Esophagus mucosa (tissue), 1 donor: ENCODE results near the gene MGMT. TPM values are rescaled to one million over a fixed set of nuclear protein-coding genes. Genes with fewer than 3 reads are reported as not detected.
A peak's percentile ranks its signal among the peaks of the same experiment; 100 is the strongest.

Source experiments
- ATAC-seq: fragments of 200-7000 bp; cut with Tn5 transposase; one replicate; pipeline ENCODE4 v1.9.1; 2020
- total RNA-seq: library from RNA; stranded (reverse); gene quantifications from one replicate; pipeline ENCODE4 v1.2.4, GENCODE V29; 2023
- donor health status: DM: yes; HTN: yes; CAD: no.

The MGMT gene
- total RNA-seq, 1 donor from 2014 or later, result 16.5 TPM

DNA sequence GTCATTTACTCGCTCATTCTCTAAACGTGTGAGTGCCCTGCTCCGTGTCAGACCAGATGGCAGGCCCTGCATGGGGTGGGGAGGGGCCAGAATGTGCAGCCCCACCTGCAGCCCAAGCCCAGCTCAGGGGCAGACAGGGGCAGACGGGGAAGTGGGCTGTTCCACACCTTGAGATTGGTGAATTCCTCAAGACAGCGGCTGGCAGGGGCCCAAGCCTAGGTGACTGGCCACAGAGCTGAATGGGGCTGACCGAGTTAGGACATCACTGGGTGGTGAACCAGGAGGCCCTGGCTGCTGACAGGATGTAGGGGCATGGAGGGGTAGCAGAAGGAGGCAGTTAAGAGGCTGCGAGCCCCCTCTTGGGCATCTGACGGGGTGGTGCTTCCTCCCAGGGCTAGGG, 79.1 kb downstream of the MGMT start:
- ATAC-seq, result no peak

DNA sequence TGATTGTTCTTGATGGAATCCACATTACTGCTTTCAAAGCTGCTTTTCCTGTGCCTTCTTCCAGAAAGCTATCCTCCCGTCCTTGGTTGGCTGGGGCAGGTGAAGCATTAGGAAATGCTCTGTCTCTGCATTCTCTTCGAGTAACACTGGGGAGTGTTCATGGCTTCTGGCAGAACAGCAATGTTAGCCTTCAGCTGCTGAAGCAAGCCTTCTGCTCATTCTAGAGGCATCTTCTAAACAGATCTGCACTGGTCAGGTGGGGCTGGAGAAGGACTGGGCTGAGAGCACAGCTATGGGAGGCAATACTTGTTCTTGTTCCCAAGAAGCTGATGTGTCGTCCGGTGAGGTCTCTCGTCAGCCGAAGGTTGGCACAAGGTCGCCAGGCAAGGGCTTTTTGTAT, 80.6 kb downstream of the MGMT start:
- no peak for ATAC-seq

DNA sequence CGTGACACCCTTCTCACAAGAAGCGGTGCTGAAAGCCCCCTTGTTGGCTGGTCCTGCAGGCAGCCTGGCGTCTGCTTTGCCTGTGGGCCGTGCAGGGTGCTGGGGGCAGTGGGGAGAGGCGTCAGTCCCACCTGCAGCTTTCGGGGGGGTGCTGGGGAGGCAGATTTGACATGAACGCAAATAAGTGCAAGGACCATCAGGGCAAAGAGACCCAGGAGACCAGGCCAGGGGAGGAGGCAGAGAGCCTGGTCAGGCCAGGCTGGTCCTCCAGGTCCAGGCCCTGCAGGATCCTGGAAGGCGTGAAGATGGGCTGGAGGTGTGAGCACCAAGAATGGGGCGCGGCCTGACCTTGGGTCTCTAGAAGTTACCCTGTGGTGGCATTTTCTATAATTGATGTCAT, 81.6 kb downstream of the MGMT start:
- no peak for ATAC-seq

DNA sequence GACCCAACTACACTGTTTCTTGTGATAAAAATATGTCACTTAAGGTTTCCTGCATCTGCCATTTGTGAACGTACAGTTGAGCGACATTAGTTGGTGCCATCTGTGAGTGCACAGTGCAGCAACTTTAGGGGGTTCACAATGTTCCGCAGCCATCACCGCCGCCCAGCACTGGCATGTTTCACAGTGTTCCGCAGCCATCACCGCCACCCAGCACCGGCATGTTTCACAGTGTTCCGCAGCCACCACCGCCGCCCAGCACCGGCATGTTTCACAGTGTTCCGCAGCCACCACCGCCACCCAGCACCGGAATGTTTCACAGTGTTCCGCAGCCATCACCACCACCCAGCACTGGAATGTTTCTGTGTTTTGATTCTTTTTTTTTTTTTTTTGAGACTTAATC, 83.0 kb downstream of the MGMT start:
- no peak for ATAC-seq

DNA sequence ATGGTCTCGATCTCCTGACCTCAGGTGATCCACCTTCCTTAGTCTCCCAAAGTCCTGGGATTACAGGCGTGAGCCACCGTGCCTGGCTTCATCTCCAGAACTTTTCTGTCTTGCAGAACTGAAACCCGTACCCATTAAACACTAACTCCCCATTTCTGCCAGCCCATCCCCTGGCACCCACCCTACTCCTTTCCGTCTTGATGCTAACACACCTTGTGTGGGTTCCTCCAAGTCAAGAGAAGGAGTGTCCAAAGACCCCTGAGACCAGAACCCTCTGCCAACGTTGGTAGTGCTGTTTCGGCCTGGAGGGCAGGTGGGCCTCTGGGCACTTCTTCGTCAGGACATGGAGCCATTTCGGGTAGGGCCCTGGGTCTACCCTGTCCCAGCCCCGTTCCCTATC, 83.6 kb downstream of the MGMT start:
- no peak for ATAC-seq

DNA sequence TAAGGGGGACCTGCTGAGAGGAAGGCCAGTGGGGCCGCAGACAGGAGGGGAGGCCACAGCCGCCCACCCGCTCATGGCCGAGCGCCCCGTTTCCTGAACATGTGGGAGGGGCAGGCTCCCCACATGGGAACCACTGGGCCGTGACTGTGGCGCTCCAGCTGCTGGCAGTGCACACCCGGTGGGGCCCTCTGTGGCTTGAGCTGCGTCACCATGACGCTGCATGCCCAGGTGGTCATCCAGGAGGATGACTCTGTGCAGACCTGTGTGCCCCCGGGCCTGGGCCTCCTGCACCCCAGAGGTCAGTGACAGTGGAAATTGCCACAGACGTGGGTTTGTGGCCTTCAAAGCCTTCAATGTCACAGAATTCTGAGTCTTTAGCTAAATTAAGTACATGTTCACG, 85.1 kb downstream of the MGMT start:
- no peak for ATAC-seq

DNA sequence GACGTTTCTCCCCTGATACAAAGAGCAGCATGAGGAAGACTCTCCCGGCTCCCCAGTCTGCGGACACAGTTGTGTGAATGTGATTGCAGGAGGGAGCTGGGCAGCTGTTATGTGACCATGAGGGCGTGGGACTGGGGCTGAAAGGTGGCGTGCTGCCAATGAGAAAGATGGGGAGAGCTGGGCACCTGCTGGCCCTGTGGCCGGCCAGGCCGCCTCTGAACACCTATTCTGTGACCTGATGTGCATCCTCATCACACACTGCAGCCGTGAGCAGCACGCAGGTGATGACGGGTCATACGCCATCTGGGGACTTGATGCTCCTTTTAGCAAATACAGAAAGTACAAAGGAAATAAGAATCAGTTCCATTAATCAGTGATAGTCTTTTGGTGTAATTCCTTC, 86.9 kb downstream of the MGMT start:
- no peak for ATAC-seq

DNA sequence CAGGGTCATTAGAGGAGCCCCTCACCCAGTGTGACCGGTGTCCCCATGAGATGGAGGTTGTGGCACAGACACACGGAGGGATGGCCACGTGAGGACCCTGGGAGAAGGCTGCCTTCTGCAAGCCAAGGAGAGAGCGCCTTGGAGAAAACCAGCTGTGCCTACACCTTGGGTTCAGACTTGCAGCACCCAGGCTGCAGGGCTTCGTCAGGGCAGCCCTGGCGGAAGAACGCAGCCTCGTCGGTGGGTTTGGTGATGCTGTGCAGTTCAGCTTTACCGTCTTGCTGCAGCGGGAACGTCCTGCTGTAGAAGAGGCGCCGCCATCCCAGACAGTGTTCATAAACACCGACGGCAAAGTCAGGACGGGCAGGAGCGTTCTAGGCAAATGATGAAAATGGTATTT, 89.3 kb downstream of the MGMT start:
- no peak for ATAC-seq

DNA sequence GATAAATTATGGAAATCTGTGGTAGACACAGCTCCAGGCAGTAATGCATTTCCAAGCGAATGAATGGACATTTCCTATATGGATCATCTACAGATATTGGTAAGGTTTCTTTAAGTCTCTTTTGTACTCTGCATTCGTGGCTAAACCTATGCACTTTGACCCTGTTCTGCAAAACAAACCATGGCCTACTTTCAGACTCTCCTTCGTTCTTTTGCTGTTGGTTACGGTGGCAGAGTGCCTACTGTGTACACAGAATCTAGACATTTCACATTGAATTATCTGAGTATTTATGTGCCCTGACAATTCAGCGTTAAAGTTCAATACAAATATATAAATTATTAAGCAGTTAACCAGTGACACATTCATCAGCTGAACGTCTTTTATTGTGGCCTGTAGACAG, 93.3 kb downstream of the MGMT start:
- ATAC-seq, result no peak

DNA sequence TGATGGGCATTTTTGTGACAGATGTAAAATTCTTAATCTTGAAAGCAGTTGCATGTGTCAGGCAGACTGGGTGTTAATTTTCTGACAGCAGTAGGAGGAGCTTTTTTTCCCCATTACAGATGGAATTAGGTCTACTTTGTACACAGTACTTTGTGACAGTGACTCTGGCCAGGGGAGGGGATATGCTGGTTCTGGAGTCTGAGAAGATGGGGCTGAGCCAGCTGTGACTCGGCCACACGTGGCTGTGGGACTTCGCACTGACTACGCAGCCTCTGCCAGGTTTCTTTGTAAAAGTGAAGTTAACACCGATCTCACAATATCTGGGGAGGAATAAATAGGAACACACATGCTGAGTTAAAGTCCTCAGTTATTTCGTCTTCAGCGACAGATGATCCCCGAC, 95.4 kb downstream of the MGMT start:
- ATAC-seq, result no peak

DNA sequence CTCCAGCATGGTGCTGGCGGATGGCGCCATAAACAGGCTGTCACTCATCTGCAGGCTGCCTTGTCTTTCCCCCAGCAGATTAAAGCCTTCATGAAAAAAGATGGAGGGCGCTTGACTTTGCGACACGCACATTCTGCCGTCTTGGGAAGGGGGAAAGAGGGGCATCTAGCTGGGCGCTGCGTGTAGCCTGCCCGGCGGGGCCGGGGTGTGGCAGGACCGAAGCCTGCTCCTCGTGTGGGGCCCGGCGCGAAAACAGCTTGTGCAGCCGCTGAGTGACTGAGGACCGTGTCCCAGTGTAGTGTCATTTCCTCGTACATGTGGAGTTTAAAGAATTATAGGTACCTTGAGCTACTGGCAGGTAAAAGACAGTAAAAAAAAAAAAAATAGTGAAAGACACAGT, 97.9 kb downstream of the MGMT start:
- ATAC-seq, result no peak

DNA sequence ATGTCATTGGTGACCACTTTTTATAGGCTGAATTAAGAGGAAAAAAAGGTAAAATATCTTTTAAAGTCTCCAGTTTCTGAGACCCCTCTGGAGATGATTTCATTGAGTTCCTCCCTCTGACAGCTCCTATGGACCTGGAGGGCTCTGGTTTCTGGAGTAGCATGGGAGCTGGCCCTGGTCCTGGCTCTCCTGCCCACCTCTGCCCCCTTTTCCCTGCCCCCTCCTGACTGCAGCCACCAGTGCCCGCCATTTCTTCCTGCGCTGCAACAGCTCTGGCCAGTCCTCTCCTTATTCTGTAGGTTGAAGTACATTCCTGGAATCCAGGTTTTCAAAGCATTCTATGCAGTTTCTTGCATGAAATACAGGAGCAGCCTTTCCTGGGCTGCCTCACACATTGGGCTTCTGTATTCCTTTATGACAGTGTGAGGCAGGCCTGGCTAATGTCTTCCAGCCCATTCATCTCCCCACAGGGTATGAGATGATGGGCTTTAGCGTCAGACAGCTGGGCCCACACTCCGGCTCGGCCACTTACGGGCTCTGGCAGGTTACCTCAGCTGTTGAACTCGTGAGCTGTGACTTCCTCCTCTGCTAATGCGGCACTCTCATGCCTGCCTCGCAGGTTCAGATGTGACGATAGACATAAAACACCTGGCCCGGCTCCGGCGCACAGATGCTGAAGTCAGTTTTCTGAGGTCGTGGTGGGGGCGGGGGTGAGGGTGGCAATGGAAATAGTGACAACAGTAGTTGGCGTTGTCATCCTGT, 101.7 kb downstream of the MGMT start:
- peak; percentile 17 for ATAC-seq

DNA sequence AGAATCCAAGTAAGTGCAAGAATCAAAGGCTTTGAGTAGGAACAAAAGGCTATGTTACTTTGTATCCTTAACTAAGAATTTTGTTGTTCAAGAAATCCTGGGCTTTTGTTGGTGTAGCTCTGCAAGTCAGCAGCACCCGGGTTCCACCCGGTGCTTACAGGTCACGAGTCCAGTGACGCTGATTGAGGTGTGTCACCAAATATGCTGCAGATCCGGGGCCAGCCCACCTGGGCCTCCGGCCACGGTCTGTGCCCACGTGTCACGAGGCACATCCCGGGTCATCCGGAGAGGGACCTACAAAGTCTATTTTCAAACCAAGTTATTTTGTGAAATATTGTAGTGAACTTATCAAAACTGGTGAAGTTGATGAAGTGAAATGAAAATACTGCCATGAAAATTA, 103.1 kb downstream of the MGMT start:
- no peak for ATAC-seq

DNA sequence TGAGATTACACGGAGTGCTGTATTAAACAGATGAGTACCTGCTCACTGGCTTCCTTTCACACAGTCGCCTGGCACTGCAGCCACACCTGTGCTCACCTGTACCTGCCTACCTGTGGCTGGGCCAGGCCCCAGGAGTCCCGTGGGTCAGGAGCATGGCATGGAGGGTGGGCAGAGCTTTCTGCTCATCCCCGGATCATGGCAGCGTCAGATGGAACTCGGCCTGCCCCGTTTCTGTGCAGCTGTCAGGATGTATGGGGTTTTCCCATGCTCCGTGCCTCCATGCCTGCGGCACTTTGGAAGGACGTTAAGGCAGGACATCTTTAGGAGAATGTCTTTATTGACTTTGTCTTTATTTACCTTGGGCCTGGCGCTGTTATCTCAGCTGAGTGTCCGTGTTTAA, 112.2 kb downstream of the MGMT start:
- ATAC-seq, result no peak

DNA sequence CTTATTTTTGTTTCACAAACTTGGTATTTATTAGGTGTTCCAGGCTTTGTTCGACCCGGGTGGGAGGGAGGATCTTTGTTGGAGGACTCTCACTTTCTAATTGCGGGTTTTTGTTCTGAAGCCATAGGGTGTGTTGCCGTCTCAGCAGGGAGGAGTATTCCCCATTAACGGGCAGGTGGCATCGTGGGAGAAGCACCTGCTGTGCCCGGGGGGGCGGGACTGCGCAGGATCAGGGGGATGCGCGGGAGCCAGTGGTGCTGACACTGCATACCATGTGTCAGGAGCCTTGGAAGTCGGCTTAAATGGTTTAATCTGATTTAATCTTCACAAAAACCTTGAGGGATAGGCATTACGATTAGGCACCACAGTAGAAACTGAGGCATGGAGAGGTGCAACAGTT, 113.0 kb downstream of the MGMT start:
- ATAC-seq, result no peak

DNA sequence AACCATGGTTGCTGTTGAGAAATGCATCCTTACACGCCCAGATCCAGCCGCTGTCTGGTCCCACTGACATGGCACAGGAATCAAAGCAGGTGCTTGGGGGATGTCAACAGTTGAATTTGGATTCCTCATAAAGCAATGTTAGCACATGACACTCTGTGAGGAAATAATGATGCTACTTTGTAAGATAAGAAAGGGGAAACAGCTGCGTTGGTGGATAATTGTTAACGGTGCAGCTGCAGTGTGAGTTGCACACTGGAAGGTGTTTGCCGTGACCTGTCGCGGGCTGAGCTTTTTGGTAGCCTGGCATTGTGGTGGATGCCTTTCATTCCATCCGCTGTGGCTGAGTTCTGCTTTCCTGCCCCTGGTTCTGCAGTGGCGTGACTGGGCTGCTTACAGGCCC, 113.9 kb downstream of the MGMT start:
- ATAC-seq, result no peak

DNA sequence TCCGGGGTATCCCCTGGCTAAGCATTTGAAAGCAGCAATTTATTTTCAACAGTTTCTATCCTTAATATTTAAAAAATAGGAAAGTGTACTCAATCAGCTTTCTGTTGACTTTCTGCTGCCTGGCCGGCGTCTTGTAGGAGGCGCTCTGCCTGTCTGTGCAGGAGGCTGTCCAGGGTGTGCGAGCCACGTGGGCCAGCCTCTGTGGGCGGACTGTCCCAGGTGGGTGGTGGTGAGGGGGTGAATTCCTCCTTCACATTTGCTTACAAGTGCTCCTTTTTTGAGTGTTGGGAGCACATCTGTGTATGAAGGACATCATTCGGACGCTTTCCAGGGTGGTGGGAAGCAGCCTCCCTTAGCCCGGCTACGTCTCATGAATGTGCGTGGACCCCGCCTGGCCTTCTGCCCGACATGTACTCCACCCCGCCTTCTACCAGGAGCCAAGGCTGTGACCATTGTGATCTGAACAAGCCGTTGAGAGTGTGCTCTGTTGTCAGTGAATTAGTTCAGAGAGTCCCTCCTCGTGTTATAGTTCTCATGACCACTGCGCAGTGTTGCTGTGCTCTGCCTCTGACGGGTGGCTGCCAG, 114.9 kb downstream of the MGMT start:
- no peak for ATAC-seq

DNA sequence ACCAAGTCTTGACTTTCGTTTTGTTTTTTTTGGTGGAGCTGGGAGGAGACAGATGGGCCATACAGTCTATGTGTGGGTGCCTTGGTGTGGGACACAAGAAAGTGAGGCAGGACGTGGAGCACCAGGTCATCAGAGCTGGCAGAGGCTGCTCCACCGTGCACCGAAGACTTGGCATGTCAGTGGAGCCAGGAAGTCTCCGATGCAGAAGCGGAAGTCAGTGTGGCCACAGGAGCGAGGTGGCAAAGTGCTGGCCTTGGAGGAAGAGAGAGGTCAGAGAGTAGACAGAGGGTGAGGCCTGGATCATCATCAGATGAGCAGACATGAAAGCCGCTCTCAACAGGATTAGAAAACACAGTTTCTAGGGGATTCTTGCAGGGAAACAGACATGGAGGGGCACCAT, 116.8 kb downstream of the MGMT start:
- ATAC-seq, result no peak

DNA sequence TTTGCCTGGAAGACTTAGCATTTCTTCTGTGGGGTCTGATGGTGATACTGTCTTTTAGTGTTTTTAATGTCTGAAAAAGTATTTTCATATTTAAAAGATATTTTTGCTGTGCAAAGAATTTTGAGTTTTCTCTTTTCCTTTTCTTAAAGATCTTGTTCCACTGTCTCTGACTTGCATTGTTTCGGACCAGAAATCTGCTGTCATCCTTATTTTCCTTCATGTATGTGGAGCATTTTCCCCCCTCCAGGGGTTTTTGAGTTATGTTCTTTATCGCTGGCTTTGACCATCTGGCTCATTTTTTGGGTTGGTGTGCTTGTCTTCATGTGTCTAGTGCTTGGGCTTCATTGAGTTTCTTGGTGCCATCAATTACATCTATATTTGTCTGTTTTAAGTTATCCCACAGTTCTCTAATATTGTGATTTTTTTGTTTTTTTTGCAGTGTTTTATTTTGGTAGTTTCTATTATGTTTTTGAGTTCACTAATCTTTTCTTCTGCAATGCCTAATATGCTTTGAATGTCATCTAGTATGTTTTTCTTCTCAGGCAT, 119.9 kb downstream of the MGMT start:
- ATAC-seq, result no peak

DNA sequence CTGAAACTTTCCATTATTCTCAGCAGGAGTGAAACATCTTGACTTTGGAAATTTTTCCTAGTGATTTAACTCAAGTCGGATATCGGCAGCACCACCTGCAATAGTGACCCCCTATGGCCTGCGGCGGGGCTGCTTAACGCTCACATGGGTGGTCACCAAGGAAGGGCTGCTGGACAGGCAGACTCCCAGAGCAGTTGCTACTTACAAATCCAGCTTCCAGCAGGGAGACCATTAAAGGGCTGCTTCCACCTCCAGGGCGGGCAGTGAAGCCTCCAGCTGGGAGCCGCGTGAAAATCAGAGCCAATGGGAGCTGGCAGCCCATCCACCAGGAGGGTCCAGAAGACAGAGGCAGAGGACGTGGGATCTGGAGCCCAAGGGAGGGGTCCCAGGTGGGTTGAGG, 122.5 kb downstream of the MGMT start:
- ATAC-seq, result no peak

DNA sequence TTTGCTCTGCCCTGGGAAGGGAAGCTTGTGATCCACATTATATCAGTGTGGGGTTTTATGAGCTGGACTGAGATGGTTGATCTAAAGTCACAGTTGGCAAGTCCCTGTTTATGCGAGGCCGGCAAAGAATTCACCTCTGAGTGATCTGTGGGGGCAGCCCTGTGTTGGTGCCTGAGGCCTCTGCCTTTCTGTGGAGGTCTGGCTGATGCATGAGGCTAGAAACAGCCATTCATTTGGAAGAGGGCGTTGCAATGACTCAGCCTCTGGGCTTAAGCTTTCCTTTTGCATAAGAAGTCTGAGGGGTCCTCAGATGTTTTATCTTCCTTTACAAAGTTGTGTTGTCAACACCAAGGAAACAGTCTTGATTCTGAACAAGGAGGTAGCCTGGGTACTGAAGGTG, 126.9 kb downstream of the MGMT start:
- ATAC-seq, result no peak

DNA sequence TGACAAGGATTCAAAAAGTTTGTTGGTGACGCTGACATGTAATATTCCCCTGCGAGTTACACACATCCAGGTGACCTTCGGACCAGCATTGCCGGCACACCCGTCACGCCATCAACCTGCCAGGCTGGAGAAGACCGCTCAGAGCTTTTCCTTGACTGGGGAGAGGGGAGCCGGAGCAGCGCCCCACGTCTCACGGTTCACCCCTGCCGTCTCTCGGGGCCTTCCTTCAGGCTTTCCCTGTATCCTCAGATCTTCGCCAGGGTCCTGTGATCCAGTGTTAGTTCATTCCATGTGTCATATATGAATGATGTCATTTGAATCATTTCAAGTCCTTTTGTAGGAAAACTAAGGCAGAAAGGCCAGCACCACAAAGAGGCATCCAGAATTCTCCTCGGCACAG, 127.8 kb downstream of the MGMT start:
- ATAC-seq, result no peak

DNA sequence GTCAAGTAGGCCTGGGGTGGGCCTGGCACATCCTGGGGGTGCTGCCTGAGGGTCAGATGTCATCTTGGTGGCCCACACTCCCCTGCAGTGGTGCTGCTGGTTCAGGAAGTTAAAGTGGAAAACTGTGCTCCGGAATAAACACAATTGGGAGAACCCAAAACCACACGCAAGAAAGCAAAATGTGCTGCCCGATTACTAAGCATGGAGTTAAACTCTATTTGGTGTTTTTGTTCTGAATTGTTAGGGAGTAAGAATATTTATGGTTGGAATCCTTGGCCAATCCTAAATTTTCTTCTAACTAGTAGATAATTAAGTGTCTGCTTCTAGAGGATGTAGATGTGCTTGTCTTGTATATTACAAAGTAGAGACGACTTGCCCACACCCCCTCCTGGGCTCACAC, 131.4 kb downstream of the MGMT start:
- no peak for ATAC-seq

DNA sequence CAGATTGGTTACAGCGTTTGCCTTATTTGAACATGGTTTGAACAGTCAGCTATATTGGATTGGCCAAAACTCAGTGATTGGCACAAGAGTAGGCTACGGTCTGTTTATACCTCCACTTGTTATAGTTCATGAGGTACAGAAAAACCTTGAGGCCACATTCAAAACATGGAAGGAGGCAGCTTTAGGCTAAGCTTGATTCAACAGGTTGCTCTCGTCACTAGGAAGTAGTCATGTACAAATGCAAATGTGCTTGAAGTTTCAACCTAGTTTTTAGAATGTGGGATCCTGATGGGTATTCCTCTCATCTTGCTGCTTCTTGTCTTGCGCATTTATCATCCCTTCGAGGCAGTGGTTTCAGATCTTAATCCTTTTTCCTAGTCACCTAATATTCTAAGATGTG, 132.1 kb downstream of the MGMT start:
- ATAC-seq, result no peak

DNA sequence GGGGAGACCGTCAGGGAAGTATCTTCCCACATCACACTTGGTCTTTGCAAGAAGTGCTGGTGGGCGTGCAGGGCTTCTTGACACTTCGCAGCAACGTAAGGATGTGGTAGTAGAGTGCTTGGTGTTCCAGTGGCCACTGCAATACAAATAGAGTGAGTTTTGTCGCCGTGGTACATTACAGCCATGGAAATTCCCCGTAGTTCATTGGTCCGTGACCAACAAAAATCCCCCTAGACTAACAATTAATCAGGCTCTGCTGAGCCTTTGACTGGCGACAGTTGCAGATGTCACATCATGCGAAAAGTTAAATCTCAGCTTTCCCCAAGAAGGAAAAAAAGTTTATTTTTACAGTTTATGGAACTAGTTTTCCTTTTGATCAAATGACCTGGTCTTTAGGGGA, 134.7 kb downstream of the MGMT start:
- no peak for ATAC-seq
